GM21447 (cell line): ENCODE results near the gene PGS1.
"Not testable (repeated sequence)": the region's sequence is repeated elsewhere in the genome, so short reads cannot be mapped to it uniquely, and the experiment has no call there.

Experiments
- ATAC-seq: cut with Tn5 transposase; IDR thresholded peaks from one replicate; pipeline ENCODE4 v1.9.1; 2021; ENCODE audit not compliant: unreplicated experiment

PGS1 gene, protein sequence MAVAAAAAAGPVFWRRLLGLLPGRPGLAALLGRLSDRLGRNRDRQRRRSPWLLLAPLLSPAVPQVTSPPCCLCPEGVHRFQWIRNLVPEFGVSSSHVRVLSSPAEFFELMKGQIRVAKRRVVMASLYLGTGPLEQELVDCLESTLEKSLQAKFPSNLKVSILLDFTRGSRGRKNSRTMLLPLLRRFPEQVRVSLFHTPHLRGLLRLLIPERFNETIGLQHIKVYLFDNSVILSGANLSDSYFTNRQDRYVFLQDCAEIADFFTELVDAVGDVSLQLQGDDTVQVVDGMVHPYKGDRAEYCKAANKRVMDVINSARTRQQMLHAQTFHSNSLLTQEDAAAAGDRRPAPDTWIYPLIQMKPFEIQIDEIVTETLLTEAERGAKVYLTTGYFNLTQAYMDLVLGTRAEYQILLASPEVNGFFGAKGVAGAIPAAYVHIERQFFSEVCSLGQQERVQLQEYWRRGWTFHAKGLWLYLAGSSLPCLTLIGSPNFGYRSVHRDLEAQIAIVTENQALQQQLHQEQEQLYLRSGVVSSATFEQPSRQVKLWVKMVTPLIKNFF

DNA sequence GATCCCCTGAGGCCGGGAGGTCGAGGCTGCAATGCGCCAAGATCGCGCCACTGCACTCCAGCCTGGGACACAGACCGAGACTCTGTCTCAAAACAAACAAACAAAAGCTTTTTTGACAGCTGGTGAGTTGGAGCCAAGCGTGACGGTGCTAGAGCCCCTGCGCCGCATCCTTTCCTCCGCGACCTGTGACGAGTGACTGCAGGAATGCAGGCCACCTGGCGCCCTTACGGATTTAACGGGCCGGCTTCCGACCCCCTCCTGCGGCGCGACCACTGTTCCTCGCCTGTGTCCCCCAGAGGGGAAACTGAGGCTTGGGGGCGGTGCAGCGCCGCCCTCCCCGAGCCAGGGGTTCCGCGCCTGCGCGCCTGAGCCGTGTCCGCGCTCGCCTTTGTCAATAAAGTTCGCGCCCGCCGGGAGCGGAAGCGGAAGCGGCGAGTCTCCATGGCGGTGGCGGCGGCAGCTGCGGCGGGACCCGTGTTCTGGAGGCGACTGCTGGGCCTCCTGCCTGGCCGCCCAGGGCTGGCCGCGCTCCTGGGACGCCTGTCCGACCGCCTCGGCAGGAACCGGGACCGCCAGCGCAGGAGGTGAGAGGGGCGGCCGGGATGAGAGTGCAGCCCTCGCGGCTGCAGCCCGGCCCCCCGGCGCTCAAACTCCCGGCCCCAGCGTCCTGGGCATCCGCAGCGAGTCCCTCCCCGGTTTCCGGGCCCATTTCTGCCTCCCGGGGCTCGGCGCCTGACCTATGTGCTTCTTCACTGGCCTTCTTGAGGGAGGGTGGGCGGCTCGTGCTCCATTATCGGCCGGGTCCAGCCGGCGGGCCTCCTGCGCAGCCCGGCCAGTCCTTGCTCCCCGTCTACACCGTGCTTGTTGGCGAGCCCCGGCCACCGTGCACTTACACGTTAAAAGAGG lies at the start of gene PGS1:
Gene PGS1, plus strand, starts transcription at position 425 of the 906 bp plus-strand sequence. Its CDS starts 17 bp downstream, at position 442.
- ATAC-seq, result no peak

DNA sequence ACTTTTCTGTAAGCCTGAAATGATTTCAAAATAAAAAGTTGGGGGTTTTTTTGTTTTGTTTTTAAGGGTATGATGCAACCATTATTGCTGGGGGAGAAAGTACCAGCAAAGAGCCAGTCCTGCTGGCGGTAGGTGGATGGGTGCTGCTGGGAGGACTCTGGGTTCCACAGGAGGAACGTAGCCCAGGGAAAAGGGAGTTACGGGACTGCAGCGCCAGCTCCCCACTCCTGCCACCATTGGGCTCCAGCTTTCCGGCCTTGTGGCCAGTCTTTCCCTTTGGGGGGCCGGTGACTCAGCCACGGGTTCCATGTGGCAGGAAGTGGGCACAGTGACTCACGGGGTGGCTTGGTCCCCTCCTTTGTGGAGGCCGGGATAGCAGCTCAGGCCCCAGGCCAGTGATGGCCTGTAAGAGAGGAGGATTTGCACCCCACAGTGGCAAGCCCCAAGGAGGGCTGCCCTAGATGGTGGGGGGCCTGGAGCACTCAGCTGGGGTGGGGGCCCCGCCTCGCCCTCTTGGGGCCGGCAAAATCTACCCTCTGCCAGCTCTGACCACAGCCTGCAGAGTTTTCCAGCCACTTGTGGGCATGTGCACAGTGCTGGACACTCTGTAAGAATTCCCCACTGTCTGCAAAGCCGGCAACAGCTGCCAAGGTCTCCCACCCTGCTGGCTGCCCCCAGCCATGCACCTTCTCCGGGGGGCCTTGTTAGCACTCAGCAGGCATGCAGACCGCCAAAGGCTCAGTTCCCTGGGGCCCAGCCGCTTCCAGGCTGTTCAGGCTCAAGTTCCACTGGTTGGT lies 49.0 kb upstream of the PGS1 start:
- no peak for ATAC-seq

DNA sequence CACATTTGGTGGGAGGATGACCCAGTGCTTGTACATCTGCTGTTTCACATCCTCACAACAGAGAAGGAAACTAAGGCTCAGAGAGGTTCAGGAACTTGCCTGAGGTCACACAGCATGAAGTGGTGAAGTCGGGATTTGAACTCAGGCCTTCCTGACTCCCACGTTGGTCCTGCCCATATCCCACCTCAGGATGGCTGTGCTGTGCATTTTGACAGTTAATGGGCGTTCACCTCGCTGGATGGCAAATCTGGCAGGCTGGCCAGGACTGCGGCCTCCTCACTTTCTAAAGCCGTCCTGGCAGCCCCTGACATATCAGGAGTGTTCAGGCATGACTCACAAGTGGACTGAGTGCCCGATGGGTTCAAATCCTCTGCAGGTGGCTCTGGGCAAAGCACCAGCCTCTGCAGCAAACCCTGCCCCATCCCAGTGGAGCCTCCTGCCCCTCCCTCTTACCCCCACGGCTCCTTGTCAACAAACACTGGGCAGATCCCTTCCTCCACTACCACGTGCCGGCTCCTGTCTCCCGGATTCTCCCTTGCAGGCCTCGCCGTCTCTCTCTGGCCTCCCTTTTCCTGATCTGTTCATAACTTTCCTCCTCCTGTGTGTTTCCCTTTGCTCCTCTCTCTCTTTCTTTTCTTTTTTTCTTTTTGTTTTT lies 47.8 kb upstream of the PGS1 start:
- ATAC-seq, result no peak

DNA sequence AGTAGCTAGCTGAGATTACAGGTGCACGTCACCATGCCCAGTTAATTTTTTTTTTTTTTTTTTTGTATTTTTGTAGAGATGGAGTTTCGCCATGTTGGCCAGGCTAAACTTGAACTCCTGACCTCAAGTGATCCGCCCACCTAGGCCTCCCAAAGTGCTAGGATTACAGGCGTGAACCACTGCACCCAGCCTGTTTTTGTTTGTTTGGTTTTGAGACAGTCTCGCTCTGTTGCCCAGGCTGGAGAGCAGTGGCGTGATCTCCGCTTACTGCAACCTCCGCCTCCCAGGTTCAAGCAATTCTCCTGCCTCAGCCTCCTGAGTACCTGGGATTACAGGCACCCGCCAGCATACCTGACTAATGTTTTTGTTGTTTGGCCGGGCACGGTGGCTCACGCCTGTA lies 47.1 kb upstream of the PGS1 start:
- not testable (repeated sequence) for ATAC-seq

DNA sequence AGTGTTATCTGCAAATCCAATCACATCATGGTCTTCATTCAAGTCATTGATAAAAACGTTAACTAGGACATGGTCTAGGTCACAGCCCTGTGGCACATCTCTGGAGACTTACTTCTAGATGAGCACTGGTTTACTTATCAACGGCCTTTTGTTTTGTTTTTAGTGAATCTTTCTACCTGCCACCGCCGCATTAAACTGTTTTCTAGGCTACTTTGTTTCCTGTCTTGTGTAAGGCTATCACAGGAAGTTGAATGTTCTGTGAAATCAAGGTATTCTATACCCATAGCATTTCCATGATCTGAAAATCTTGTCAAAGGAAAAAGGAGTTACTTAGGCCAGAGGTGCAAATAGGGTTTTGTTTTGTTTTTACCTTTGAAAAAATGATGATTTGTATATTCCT lies 45.5 kb upstream of the PGS1 start:
- no peak for ATAC-seq

DNA sequence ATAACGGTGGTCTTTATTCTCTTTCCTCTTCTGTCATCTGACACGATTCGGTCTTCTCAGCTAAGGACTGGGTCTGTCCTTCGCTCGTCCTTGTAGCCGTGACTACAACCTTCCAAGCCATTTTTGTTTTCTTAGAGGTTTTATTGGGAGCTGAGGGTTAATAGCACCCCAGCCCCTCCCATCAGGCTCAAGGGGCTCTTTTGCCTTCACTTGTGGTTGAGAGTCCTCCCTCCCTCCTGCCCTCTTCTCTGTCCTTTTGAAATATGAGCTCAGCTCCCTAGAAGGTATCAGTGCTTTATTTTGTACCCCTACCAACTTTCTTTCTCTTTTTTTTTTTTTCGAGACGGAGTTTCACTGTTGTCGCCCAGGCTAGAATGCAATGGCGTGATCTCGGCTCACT lies 43.2 kb upstream of the PGS1 start:
- ATAC-seq, result no peak

DNA sequence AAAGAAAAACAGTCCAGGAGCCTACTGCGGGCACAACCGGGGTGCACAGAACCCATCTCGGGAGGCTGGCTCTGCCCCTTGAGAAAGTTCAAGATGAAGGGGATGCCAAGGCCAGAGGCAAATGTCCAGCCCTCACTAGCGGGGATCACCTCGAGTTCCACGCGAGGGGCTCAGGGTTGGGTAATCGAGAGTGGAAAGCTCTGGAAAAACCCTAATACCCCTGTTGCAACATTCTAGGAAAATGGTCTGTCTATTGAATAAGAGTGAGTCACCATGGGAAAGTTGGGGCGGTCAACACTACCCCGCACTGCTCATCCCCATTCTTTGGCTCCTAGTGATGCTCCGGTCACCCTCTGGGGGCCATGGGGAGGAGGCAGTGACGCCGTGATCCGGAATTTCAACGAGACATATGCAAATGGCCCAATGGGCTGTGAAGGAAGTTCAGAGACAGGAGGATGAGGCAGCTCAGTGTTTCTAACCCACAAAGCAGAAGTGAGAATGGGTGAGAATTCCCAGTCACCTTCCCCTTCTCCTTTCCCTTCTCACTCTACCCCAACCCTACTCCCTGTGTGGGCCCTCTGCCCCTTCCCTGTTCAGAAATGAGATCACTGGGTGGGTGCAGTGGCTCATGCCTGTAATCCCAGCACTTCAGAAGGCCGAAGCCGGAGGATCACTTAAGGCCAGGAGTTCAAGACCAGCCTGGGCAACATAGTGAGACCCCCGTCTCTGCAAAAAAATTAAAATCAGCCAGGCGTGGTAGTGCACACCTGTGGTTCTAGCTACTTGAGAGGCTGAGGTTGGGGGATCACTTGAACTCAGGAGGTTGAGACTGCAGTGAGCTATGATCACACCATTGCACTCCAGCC lies 41.0 kb upstream of the PGS1 start:
- peak; percentile 58 for ATAC-seq

DNA sequence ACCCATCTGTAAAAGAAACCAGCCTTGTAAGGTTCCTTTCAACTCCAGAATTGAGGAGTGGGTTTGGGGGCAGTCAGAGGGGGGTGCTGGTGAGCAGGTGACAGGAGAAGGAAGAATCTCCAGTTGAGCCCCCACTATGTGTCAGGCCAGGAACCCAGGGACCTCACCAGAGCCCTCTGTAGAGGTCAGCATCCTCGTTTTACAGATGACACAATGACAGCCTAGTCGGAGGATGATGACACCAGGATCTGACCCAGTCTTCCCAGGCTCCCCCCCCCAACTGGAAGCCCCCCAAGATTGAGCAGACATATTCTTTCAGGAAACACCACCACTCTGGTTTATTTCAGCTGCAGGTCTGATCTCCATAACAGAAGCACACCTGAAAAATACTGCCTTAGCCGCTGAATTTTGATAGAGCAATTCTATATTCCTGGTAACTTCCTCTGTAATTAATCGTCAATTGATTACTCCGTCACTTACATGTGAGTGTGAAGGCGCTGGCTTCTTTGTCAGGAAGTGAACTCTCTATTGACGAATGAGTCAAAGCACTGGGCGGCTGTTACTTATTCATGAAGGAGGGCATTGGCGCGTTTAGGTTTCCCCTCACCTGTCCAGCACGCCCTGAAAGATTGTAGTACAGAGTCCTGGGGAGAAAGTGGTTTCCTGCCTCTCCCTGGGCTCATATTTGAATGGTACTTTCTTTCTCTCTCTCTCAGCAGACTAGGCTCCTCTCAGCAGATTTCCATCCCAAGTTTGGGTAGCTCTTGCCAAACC lies 39.8 kb upstream of the PGS1 start:
- ATAC-seq, result no peak

DNA sequence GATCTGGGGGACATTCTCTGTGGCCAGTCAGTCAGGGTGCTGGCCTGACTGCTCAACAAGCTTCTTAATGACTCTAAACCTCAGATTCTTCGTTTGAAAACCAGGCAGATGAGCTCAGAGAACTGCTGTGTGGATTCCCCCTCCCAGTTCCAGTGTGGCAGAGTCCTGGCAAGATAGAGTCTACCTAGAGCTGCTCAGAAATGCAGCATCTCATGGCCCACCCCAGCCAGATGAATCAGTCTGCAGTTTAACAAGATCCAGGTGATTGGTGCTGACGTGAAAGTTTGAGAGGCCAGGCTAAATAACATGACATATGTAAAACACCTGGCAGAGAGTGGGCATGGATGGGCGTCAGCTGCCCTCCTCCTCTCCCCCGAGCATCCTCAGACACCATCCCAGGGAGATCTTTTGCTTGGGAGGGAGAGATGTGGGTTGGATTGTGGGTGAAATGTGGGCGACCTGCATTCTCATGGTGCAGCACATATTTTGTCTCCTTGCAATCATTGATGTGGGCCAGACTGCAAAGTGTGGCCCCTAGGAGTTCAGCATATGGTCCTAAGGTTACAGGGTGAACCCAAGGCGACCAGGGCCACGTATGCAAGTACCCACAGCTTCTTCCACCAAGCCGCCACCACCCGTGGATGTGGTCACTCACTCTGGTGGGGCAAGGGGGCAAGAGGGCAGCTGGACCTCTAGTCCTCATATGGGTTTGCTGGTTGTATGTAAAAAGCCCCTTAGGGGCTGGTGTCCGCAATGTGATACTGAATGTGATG lies 38.1 kb upstream of the PGS1 start:
- no peak for ATAC-seq

DNA sequence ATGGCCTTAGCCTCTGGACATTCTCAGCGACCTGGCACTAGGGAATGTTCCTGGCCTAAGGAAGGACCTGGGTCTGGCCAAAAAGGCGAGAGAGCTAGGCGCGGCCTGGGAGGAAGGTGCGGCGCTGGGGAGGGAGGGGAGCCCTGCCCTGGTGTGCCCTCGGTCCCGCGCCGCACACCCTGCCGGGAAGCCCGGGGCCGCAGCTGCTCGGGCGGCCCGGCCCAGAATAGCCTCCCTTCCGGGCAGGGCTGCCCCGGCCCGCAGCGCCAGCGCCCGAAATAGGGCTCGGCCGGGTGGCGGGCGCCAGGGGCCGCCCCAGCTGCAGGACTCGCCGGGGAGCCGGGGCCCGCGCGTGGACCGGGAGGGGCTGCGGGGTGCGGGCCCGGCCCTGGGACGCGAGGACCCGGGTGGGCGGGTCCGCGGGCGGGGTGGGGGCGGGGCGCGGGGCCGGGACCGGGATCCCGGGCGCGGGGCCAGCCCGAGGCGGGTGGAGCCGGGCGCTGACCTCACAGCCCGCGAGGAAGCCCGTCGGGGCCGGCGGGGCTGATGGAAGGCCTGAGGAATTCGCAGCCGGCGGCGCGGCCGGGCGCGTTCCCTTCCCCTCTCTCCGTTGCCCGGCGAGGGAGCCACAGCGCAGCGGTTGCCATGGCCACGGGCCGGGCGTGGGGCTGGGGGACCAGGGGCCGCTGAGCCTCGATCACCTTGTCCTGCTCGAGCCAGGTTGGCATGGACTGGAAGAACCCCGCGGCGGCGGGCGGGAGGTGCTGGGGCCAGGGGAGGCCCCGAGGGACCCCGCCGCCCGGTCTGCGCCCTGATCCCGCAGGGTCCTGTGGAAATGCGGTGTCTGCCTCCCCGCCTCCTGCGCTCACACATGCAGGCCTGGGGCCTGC lies 36.6 kb upstream of the PGS1 start:
- no peak for ATAC-seq

DNA sequence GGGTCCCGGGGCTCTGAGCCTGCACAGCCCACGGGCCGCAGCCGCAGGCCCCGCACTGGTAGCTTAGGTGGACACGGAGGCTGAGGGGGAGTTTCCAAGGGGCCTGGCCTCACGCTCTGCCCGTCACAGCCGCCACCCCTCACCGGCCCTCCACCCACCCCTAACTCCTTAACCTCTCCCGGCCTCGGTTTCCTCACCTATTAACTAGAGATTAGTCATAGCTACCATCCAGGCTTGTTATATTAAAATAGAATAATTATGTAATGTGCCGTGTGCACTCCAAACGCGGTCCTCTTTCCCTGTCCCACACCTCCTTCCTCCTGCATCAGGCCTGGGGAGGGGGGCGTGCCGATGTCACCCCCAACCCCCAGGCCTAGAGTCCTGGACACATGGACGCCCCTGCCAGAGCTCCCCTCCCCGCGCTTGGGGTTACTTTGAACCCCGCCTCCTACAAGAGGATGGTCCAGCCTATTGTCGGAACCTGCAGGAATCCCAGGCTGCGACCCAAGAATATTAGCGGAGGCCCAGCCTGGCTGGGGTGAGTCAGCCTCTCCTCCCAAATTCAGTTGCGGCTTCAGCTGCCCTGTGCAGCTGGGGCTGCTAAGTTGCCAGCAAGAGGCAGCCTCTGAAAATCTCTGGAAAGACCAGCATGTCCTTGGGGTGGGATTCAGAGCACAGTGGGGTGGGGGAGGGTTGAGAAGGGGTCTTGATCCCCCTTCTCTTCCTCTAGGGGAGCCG lies 35.8 kb upstream of the PGS1 start:
- no peak for ATAC-seq

DNA sequence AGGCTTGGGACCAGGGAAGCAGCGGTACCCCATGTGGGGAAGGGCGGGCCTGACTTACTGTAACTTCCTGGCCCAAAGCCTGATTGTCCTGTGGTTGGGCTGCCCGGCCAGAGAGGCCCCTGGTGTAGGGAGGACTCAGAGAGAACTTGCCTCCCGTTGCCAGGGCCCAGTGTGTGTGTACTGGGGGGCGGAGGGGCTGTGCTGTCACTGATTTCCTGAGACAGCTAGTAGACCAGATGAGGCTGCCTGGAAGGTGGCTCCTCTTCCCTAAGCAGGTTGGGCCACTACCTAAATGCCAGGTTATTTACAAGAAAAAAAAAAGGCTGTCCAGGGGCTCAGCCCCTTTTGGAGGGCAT lies 35.3 kb upstream of the PGS1 start:
- ATAC-seq, result no peak

DNA sequence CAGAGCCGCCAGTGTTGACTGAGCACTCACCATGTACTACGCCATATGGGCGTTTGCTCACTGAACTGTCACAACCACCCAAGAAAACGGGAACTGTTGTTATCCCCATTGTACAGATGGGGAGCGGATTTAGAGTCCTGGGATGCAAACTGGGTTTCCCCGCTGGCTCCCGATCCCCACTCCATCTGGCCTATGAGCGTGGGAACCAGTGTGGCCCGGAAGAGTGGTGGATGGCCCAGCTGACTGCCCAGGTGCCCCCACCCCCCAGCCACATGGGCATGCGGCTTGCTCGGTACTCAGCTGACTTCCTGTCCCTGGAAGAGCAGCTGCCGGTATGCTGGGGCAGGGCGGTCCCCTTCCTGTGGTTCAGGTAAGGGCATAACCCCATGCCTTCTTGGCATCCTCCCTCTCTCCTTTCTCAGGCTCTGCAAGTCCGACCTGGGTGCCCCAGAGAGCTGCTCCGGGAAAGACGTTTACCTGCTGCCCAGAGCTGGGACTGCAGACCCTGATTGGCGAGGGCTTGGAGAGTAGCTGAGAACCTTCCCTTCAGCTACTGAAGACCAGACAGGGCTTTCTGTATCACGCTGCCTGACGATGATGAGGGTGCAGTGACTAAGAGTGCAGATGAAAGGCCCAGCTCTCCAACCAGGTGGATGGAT lies 34.8 kb upstream of the PGS1 start:
- peak; percentile 51 for ATAC-seq

DNA sequence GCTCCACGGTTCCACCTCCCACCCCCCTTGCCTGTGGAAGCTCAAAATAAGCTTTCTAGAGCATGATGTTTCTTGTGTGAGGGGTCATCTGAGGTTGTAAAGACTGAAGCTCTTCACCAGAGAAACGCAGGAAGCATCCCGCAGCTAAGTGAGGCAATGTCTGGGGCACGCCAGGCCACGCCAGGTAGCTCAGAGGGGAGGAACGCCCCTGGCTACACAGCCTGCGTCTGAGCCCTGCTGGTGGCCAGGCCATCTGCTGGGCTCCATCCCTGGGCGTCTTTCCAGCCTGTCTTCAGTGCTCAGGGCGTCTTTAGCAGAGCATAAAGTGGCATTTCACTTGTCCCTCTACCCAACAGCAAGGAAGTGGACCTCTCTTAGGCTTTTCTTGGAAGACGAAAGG lies 33.8 kb upstream of the PGS1 start:
- ATAC-seq, result no peak

DNA sequence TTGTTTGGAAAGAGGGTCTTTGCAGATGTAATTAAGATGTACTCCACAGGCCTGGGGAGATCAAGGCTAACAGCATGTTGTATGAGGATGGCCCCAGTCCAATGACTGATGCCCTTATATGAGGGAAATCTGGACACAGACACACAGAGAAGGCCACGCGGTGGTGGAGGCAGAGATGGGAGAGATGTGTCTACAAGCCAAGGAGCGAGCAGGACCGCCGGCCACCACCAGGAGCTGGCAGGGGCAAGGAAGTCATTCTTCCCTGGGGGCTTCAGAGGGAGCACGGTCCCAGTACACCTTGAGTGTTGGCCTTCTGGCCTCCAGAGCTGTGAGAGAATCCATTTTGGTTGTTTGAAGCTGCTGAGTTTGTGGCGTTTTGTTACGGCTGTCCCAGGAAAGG lies 33.3 kb upstream of the PGS1 start:
- no peak for ATAC-seq
